ENCODE measurements around the gene PLEKHB1. TPM values are rescaled to one million over a fixed set of nuclear protein-coding genes. Genes with fewer than 3 reads are reported as not detected.

The PLEKHB1 gene
- total and polyA plus RNA-seq, 10 of the 15 experiments (the other 5 are each of a cell fraction or from before 2014, with no cell fraction given) = 0.58 to 2.6 (median 1.5) TPM; not detected in 1

DNA sequence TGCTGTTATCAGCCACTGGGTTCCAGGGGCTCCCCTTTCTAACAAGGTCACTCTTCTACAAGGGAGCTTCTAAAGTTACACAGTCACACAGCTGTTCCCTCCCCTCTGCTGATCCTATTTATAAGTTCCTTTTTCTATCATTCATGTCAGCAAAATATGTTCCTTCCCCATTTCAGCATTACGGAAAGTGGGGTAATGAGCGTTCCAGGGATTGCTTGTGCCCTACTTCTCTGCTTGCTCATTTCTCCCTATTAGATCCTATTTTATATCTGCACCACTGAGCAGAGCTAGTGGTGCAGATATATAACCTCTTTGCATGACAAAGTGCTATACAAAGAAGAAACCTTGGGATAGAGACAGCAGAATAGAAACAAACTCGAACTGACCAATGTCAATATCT lies 22.7 kb upstream of the PLEKHB1 start (continued):
- TF ChIP-seq ZBTB40 (IDR thresholded peaks at IDR 0.05; ENCODE audit: borderline replicate concordance) = no peak

- Histone ChIP-seq H3K4me3 (no peak overlapping the region), H2AFZ (ENCODE audit: control insufficient read depth, low read depth, low read length) (no peak overlapping the region), H3K27ac (ENCODE audit: control insufficient read depth, insufficient read depth) (no peak overlapping the region), H3K4me2 (ENCODE audit: control insufficient read depth, insufficient read depth) (no peak overlapping the region), H3K9me3 (replicated peaks; ENCODE audit: control insufficient read depth, insufficient read depth, low read length) (no peaks in the 10 kb centered on the region), H3K9ac (ENCODE audit: control insufficient read depth, insufficient read depth, low read length) (no peak overlapping the region), H4K20me1 (ENCODE audit: control insufficient read depth, insufficient read depth) (no peaks in the 10 kb centered on the region), H3K27me3 (replicated peaks in 1 of 2; ENCODE audit: control insufficient read depth in 2 of 2, insufficient read depth in 2 of 2, low read length in 1 of 2) (no peaks in the 10 kb centered on the region), H3K36me3 (ENCODE audit: control insufficient read depth in 2 of 2, insufficient read depth in 2 of 2, low read length in 1 of 2) (no peaks in the 10 kb centered on the region), H3K4me1 (ENCODE audit: control insufficient read depth, insufficient read depth, low read length) (no peaks in the 10 kb centered on the region), H3K79me2 (ENCODE audit: control insufficient read depth, insufficient read depth, low read length) (no peaks in the 10 kb centered on the region)
- ChIA-PET CTCF (interaction anchor here (0.6 to 6.4 kb wide), 71 partner anchors 9 to 348 kb away, joined by 3 to 173 read pairs (median 4); partner anchors contain the start of genes FAM168A and PLEKHB1), SMC1A (ENCODE audit: uncharacterized antibody, unreplicated experiment) (interaction anchor here (0.7 to 5.6 kb wide), 35 partner anchors 10 to 695 kb away, joined by 3 to 79 read pairs (median 4); partner anchors contain the start of genes FAM168A and RAB6A), RAD21 (ENCODE audit: unreplicated experiment) (interaction anchor here (0.6 to 4.3 kb wide), 31 partner anchors 11 to 746 kb away, joined by 3 to 64 read pairs (median 4); no protein-coding TSS in a partner anchor), POLR2A (interaction anchor here (0.6 to 1.0 kb wide), 3 partner anchors 12 to 35 kb away, joined by 3 to 6 read pairs (median 4); no protein-coding TSS in a partner anchor)
- DNase-seq (ENCODE audit: low read depth, low spot score) (peak; percentile 23), FAIRE-seq (peak; percentile 65), ATAC-seq (peak; percentile 98)
- intact Hi-C loops (cut with micrococcal nuclease; ENCODE audit: unreplicated experiment) (loop anchor here (1.0 to 5.0 kb wide), 2 partner anchors 35 to 306 kb away; no protein-coding TSS in a partner anchor), in situ Hi-C loops (cut with MboI) (no loop called here)
- BruUV-seq (replicated peaks) = no TSS peak
- 26% methylated on average over 19 of the region's 19 CpGs for WGBS (ENCODE audit: insufficient coverage, insufficient replicate concordance, low lambda C conversion rate, missing lambda C conversion rate)
- peak; percentile 87 for TF ChIP-seq SMC3 (IDR thresholded peaks at IDR 0.05; ENCODE audit: borderline replicate concordance, low read length)
- TF ChIP-seq, protein P1, sequence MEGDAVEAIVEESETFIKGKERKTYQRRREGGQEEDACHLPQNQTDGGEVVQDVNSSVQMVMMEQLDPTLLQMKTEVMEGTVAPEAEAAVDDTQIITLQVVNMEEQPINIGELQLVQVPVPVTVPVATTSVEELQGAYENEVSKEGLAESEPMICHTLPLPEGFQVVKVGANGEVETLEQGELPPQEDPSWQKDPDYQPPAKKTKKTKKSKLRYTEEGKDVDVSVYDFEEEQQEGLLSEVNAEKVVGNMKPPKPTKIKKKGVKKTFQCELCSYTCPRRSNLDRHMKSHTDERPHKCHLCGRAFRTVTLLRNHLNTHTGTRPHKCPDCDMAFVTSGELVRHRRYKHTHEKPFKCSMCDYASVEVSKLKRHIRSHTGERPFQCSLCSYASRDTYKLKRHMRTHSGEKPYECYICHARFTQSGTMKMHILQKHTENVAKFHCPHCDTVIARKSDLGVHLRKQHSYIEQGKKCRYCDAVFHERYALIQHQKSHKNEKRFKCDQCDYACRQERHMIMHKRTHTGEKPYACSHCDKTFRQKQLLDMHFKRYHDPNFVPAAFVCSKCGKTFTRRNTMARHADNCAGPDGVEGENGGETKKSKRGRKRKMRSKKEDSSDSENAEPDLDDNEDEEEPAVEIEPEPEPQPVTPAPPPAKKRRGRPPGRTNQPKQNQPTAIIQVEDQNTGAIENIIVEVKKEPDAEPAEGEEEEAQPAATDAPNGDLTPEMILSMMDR (IDR thresholded peaks at IDR 0.05 in 2 of 3, conservative IDR thresholded peaks at IDR 0.05 in 1 of 3; ENCODE audit: control insufficient read depth in 2 of 3, extremely low read depth in 1 of 3, insufficient read depth in 1 of 3, low read depth in 3 of 3, low read length in 3 of 3) = peak; percentile 83 to 91 (median 84)
- no peak for TF ChIP-seq RUNX3 (IDR thresholded peaks at IDR 0.05; ENCODE audit: low read length)
- no peak for TF ChIP-seq STAT1 (conservative IDR thresholded peaks at IDR 0.05)
- TF ChIP-seq HDAC2 (IDR thresholded peaks at IDR 0.05) = no peak
- TF ChIP-seq RAD21 (IDR thresholded peaks at IDR 0.05; ENCODE audit: insufficient read depth, low read depth, low read length) = peak; percentile 82
Observed at GRCh38 chr11:73625696-73626318, 20.6 kb upstream of the PLEKHB1 start.
